GM12872 (cell line): ENCODE data around the gene FRMD4A.

Experiments used
- CTCF ChIP-seq: IDR thresholded peaks from 3 replicates; pipeline ENCODE4 v1.5.1; 2011; ENCODE audit warnings: low read depth, mild to moderate bottlenecking, low read length, moderate library complexity; ENCODE audit not compliant: insufficient read depth

The FRMD4A gene

GRCh38 chr10:14340051-14340744 is 9.5 kb upstream of the FRMD4A start:
- TF ChIP-seq CTCF = no peak

GRCh38 chr10:14336736-14337135 is 6.0 kb upstream of the FRMD4A start:
- TF ChIP-seq CTCF = no peak

- no peak for TF ChIP-seq CTCF
These were observed 4.0 kb upstream of the FRMD4A start for GRCh38 chr10:14334771-14335170.

- TF ChIP-seq CTCF = no peak
These were observed 2.9 kb upstream of the FRMD4A start for GRCh38 chr10:14333606-14334005.

GRCh38 chr10:14332903-14333302 is 2.2 kb upstream of the FRMD4A start:
- no peak for TF ChIP-seq CTCF

- no peak for TF ChIP-seq CTCF
These were observed 964 bp downstream of the FRMD4A start for GRCh38 chr10:14329746-14330173.

GRCh38 chr10:14328881-14329672 is 1.6 kb downstream of the FRMD4A start:
- no peak for TF ChIP-seq CTCF
